CD8-positive, alpha-beta memory T cell (primary cell): ENCODE data around the gene PPP1R12B. TPM values are rescaled to one million over a fixed set of nuclear protein-coding genes. Genes with fewer than 3 reads are reported as not detected.

Experiments used
- CTCF ChIA-PET: fragments of 350-600 bp; sonication (Branson Sonifier 250); formaldehyde crosslinking; loops from one replicate; lab custom pipeline; 2021; ENCODE audit warnings: antibody characterized with exemption; lab: Charles Lee
- POLR2A ChIA-PET: fragments of 350-600 bp; sonication (Branson Sonifier 250); formaldehyde crosslinking; loops from one replicate; lab custom pipeline; 2021; ENCODE audit warnings: antibody characterized with exemption; lab: Charles Lee
- DNase-seq, 5 donors: peaks; one replicate each; pipeline versions ENCODE4 v3.0.0 to v3.0.0-alpha.2; 2020 to 2022; ENCODE audit warnings: mixed read lengths in 1 of 5
- H3K27ac ChIP-seq: one replicate; pipeline ENCODE4 v1.7.0; 2013; ENCODE audit warnings: low read depth, mild to moderate bottlenecking, low read length, moderate library complexity
- H3K27me3 ChIP-seq: 2 replicates; pipeline ENCODE4 v1.7.0; 2013; ENCODE audit warnings: low read length, mild to moderate bottlenecking; ENCODE audit not compliant: insufficient read depth, poor library complexity, severe bottlenecking
- H3K36me3 ChIP-seq: 2 replicates; pipeline ENCODE4 v1.7.0; 2013; ENCODE audit warnings: mild to moderate bottlenecking, low read length, moderate library complexity; ENCODE audit not compliant: insufficient read depth
- H3K4me1 ChIP-seq: 2 replicates; pipeline ENCODE4 v1.7.0; 2013; ENCODE audit warnings: mild to moderate bottlenecking, low read length, moderate library complexity; ENCODE audit not compliant: insufficient read depth
- H3K4me3 ChIP-seq: 2 replicates; pipeline ENCODE4 v1.7.0; 2013; ENCODE audit warnings: mild to moderate bottlenecking, low read length
- H3K9me3 ChIP-seq: 2 replicates; pipeline ENCODE4 v1.7.0; 2013; ENCODE audit warnings: mild to moderate bottlenecking, low read length
- H3K27ac Mint-ChIP-seq, 8 donors: one replicate each; pipeline ENCODE4 v1.8.0; 2020 to 2021; ENCODE audit warnings: mixed read lengths in 8 of 8, mild to moderate bottlenecking in 6 of 8, inconsistent platforms in 3 of 8, moderate library complexity in 3 of 8
- H3K27me3 Mint-ChIP-seq, 2 donors: one replicate each; pipeline ENCODE4 v1.8.0; 2020 to 2021; ENCODE audit warnings: mixed read lengths in 2 of 2, mild to moderate bottlenecking in 1 of 2, moderate library complexity in 1 of 2
- H3K36me3 Mint-ChIP-seq, 3 donors: one replicate each; pipeline ENCODE4 v1.8.0; 2020 to 2021; ENCODE audit warnings: mixed read lengths in 3 of 3, inconsistent platforms in 1 of 3, mild to moderate bottlenecking in 1 of 3
- H3K4me1 Mint-ChIP-seq, 3 donors: one replicate each; pipeline ENCODE4 v1.8.0; 2020 to 2021; ENCODE audit warnings: mixed read lengths in 3 of 3, inconsistent platforms in 1 of 3, mild to moderate bottlenecking in 1 of 3
- H3K4me3 Mint-ChIP-seq, 7 donors: one replicate each; pipeline ENCODE4 v1.8.0; 2020 to 2021; ENCODE audit warnings: mixed read lengths in 7 of 7, mild to moderate bottlenecking in 6 of 7, moderate library complexity in 4 of 7, inconsistent platforms in 2 of 7
- H3K9me3 Mint-ChIP-seq, 5 donors: one replicate each; pipeline ENCODE4 v1.8.0; 2020 to 2022; ENCODE audit warnings: mixed read lengths in 5 of 5, mild to moderate bottlenecking in 3 of 5, moderate library complexity in 2 of 5, inconsistent platforms in 1 of 5
- polyA plus RNA-seq: library from polyadenylated mRNA; unstranded; fragments of 300-500 nt; fragmentation: Illumina TruSeq; gene quantifications from one replicate; pipeline ENCODE4 v1.2.3, GENCODE V29; 2021
- total RNA-seq, 2 experiments: library from RNA; stranded (reverse); gene quantifications; one replicate each; pipeline ENCODE4 v1.2.3, GENCODE V29; 2021

The PPP1R12B gene
- total and polyA plus RNA-seq, 3 experiments from 2014 or later, result 11.7 to 13.1 (median 11.9) TPM

- no peak for DNase-seq
- POLR2A ChIA-PET, result no interaction called here
- H3K27ac Mint-ChIP-seq, result no peak overlapping the region
- H3K4me3 Mint-ChIP-seq, result no peak overlapping the region
- Histone ChIP-seq H3K36me3 (no peaks in the 10 kb centered on the region), H3K4me1 (no peaks in the 10 kb centered on the region), H3K4me3 (no peak overlapping the region), H3K27me3 (no peaks in the 10 kb centered on the region), H3K27ac (no peak overlapping the region), H3K9me3 (no peaks in the 10 kb centered on the region)
- peaks cover 5 to 14% (median 8%) of the 10 kb centered on the region in 3 donors for H3K4me1 Mint-ChIP-seq
- H3K9me3 Mint-ChIP-seq, result no peaks in the 10 kb centered on the region
- H3K27me3 Mint-ChIP-seq, result no peaks in the 10 kb centered on the region
- H3K36me3 Mint-ChIP-seq, result peaks cover 0 to 32% (median 16%) of the 10 kb centered on the region in 3 donors
- CTCF ChIA-PET, result no interaction called here
Observed at GRCh38 chr1:202561240-202561639, 212.7 kb downstream of the PPP1R12B start.

- H3K27me3 Mint-ChIP-seq, result no peaks in the 10 kb centered on the region
- Histone ChIP-seq H3K4me1 (no peaks in the 10 kb centered on the region), H3K27me3 (no peaks in the 10 kb centered on the region), H3K36me3 (no peaks in the 10 kb centered on the region), H3K27ac (no peak overlapping the region), H3K4me3 (no peak overlapping the region), H3K9me3 (no peaks in the 10 kb centered on the region)
- no peak overlapping the region for H3K4me3 Mint-ChIP-seq
- H3K27ac Mint-ChIP-seq, result peak overlapping the region in 1 of 8 donors; percentile 39
- POLR2A ChIA-PET, result no interaction called here
- CTCF ChIA-PET, result interaction anchor here (0.9 kb wide), 1 partner anchor 11 kb away, joined by 3 read pairs; no protein-coding TSS in a partner anchor
- no peaks in the 10 kb centered on the region for H3K9me3 Mint-ChIP-seq
- DNase-seq, result no peak
- H3K4me1 Mint-ChIP-seq, result peaks cover 5 to 14% (median 9%) of the 10 kb centered on the region in 3 donors
- H3K36me3 Mint-ChIP-seq, result peaks cover 0 to 33% (median 12%) of the 10 kb centered on the region in 3 donors
Observed at GRCh38 chr1:202561726-202562443, 213.4 kb downstream of the PPP1R12B start.

- Histone ChIP-seq H3K4me1 (no peaks in the 10 kb centered on the region), H3K27ac (no peak overlapping the region), H3K36me3 (no peaks in the 10 kb centered on the region), H3K27me3 (no peaks in the 10 kb centered on the region), H3K9me3 (no peaks in the 10 kb centered on the region), H3K4me3 (no peak overlapping the region)
- DNase-seq, result no peak
- H3K9me3 Mint-ChIP-seq, result no peaks in the 10 kb centered on the region
- no peak overlapping the region for H3K4me3 Mint-ChIP-seq
- no peaks in the 10 kb centered on the region for H3K27me3 Mint-ChIP-seq
- H3K36me3 Mint-ChIP-seq, result peaks cover 4 to 38% (median 14%) of the 10 kb centered on the region in 3 donors
- H3K4me1 Mint-ChIP-seq, result peaks cover 5 to 14% (median 9%) of the 10 kb centered on the region in 3 donors
- CTCF ChIA-PET, result interaction anchor here (0.9 kb wide), 1 partner anchor 10 kb away, joined by 3 read pairs; no protein-coding TSS in a partner anchor
- H3K27ac Mint-ChIP-seq, result peak overlapping the region in 1 of 8 donors; percentile 26
- POLR2A ChIA-PET, result no interaction called here
Observed at GRCh38 chr1:202562444-202563060, 214.1 kb downstream of the PPP1R12B start.

GRCh38 chr1:202563818-202564217, 215.3 kb downstream of the PPP1R12B start:
- Histone ChIP-seq H3K4me1 (no peaks in the 10 kb centered on the region), H3K36me3 (no peaks in the 10 kb centered on the region), H3K27me3 (no peaks in the 10 kb centered on the region), H3K9me3 (no peaks in the 10 kb centered on the region), H3K4me3 (no peak overlapping the region), H3K27ac (no peak overlapping the region)
- POLR2A ChIA-PET, result no interaction called here
- Mint-ChIP-seq H3K27ac (no peak overlapping the region), H3K4me1 (peaks cover 5 to 14% (median 9%) of the 10 kb centered on the region in 3 donors), H3K9me3 (no peaks in the 10 kb centered on the region), H3K27me3 (no peaks in the 10 kb centered on the region), H3K36me3 (peaks cover 4 to 50% (median 24%) of the 10 kb centered on the region in 3 donors), H3K4me3 (no peak overlapping the region)
- CTCF ChIA-PET, result no interaction called here
- DNase-seq, result no peak

- Histone ChIP-seq H3K27ac (no peak overlapping the region), H3K9me3 (no peaks in the 10 kb centered on the region), H3K4me3 (no peak overlapping the region), H3K4me1 (no peaks in the 10 kb centered on the region), H3K36me3 (no peaks in the 10 kb centered on the region), H3K27me3 (no peaks in the 10 kb centered on the region)
- CTCF ChIA-PET, result no interaction called here
- H3K36me3 Mint-ChIP-seq, result peaks cover 4 to 59% (median 31%) of the 10 kb centered on the region in 3 donors
- peaks cover 5 to 14% (median 9%) of the 10 kb centered on the region in 3 donors for H3K4me1 Mint-ChIP-seq
- H3K27ac Mint-ChIP-seq, result no peak overlapping the region
- H3K9me3 Mint-ChIP-seq, result no peaks in the 10 kb centered on the region
- no peaks in the 10 kb centered on the region for H3K27me3 Mint-ChIP-seq
- POLR2A ChIA-PET, result interaction anchor here (0.6 kb wide), 1 partner anchor 410 kb away, joined by 3 read pairs; no protein-coding TSS in a partner anchor
- DNase-seq, result no peak
- H3K4me3 Mint-ChIP-seq, result no peak overlapping the region
Observed at GRCh38 chr1:202564958-202565495, 216.5 kb downstream of the PPP1R12B start.

GRCh38 chr1:202565890-202566602, 217.5 kb downstream of the PPP1R12B start:
- ChIA-PET CTCF (no interaction called here), POLR2A (interaction anchor here (0.6 kb wide), 1 partner anchor 411 kb away, joined by 3 read pairs; no protein-coding TSS in a partner anchor)
- Mint-ChIP-seq H3K4me3 (no peak overlapping the region), H3K27ac (peak overlapping the region in 3 of 8 donors; percentile 23 to 61 (median 44)), H3K36me3 (peaks cover 4 to 60% (median 31%) of the 10 kb centered on the region in 3 donors), H3K9me3 (no peaks in the 10 kb centered on the region), H3K4me1 (peaks cover 5 to 14% (median 9%) of the 10 kb centered on the region in 3 donors), H3K27me3 (no peaks in the 10 kb centered on the region)
- H3K27me3 ChIP-seq, result no peaks in the 10 kb centered on the region
- no peak for DNase-seq
- no peaks in the 10 kb centered on the region for H3K9me3 ChIP-seq
- H3K27ac ChIP-seq, result no peak overlapping the region
- no peaks in the 10 kb centered on the region for H3K4me1 ChIP-seq
- H3K36me3 ChIP-seq, result no peaks in the 10 kb centered on the region
- H3K4me3 ChIP-seq, result no peak overlapping the region

GRCh38 chr1:202567738-202568137, 219.2 kb downstream of the PPP1R12B start:
- Mint-ChIP-seq H3K36me3 (peaks cover 4 to 58% (median 29%) of the 10 kb centered on the region in 3 donors), H3K27me3 (no peaks in the 10 kb centered on the region), H3K9me3 (no peaks in the 10 kb centered on the region), H3K4me1 (peaks cover 5 to 14% (median 9%) of the 10 kb centered on the region in 3 donors), H3K4me3 (no peak overlapping the region), H3K27ac (no peak overlapping the region)
- H3K4me3 ChIP-seq, result no peak overlapping the region
- H3K27ac ChIP-seq, result no peak overlapping the region
- H3K36me3 ChIP-seq, result no peaks in the 10 kb centered on the region
- ChIA-PET CTCF (no interaction called here), POLR2A (no interaction called here)
- no peaks in the 10 kb centered on the region for H3K27me3 ChIP-seq
- no peaks in the 10 kb centered on the region for H3K9me3 ChIP-seq
- no peaks in the 10 kb centered on the region for H3K4me1 ChIP-seq
- no peak for DNase-seq
